ENCODE measurements around the gene FBXL2.
"Not testable (repeated sequence)": the region's sequence is repeated elsewhere in the genome, so short reads cannot be mapped to it uniquely, and the experiment has no call there.

Gene FBXL2

DNA sequence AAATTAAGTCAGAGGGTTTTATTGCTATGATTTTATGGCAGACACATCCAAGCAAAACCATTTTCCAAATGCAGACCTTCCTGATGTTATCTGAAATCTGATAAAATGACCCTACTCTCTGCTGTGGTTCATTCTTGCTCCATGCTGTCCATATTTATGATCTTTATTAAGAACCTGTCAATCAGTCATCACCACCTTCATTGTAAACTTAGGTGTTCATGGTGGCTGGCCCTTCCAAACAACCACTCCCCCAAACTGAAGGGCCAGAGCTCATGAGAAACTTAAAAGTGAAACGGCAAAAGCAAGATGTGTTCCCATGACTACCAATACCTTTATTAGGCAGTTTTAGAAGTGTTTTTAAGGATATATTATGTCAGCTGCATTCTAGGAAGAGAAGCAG lies 109.4 kb downstream of the FBXL2 start:
- no peak for DNase-seq (ENCODE audit: low read depth in 3 of 3)

DNA sequence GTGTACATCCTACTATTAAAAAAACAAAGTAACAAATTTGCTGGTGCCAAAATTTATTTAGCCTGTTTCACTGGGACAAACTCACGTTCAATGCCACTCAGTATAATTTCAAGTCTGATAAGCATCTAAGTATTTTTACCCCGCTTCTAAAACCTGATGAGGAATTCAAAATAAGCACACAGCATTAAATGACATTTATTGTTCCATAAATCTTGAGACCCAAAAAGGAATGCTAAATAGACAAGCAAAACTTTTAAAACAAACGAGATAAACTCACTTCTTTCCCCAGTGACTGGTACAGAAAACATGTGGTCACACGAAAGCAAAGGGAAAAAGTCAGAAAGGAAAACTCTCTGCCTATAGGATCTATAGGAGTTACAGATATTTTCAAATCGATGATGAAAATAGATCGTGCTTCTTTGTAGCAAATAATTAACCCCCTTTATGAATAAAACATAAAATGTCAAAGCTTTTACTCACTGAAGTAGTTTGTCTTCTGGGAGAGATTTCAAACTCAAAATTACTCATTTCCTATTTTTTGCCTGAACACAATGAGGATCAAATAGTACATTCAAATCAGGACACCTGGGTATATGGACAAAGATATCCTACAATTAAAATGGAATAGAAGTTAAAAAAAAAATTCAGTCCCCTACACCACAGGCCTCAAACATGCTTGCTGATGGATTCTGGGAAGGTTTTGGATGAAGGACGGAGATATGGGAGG lies 111.3 kb downstream of the FBXL2 start:
- DNase-seq (ENCODE audit: low read depth in 3 of 3): no peak

DNA sequence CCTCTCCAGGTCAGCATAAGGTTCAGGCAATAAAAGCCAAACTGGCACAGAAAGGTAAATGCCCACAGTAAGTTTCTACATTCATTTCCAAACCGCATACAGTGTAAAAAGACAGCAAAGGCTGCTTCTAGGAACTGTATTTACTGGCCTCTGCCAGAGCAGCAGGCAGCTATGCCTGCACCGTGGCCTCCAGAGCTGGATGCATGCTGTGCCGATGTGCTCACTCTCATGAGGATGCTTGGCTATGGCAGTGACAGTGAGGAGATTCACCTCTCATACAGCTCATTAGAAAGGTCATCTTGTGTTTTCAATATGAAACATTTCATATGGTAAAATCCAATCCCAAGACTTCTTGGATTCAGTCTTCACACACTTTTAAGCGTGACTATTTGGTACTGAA lies 112.7 kb downstream of the FBXL2 start:
- DNase-seq (ENCODE audit: low read depth in 3 of 3): no peak

DNA sequence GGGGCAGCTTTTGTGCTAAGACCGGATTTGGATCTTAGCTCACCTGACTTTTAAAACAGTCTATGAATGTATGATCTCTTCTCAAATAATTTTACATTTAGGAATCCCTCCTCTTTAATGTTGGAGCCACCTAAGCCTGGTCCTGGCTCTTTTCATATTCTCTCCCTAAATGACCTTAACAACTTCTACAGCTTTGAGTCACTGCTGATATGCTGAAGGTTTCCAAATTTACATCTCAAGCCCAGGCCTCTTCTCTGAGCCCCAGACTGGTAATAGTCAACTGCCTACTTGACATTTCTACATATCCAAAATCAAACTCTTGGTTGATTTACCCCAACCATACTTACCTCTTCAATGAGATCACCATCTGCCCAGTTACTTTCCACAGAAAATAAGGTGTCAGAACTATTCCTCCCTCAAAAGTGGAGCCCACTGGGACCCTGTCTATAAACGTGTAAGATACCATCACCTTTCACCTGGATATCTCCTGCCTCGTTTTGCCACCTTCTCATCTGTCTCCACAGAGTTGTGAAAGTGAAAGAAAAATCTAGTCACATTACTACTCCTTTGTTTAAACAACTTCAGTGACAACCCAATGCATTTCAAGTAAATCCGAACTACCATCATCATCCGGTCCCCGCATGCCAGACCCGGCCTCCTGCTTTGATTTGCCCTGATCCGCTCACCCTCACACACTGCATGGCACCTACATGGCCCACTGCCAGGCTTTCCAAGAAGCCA lies 114.2 kb downstream of the FBXL2 start:
- no peak for DNase-seq (ENCODE audit: low read depth in 3 of 3)

GRCh38 chr3:33392144-33392543 lies 114.9 kb downstream of the FBXL2 start:
- DNase-seq (ENCODE audit: low read depth in 3 of 3): no peak

DNA sequence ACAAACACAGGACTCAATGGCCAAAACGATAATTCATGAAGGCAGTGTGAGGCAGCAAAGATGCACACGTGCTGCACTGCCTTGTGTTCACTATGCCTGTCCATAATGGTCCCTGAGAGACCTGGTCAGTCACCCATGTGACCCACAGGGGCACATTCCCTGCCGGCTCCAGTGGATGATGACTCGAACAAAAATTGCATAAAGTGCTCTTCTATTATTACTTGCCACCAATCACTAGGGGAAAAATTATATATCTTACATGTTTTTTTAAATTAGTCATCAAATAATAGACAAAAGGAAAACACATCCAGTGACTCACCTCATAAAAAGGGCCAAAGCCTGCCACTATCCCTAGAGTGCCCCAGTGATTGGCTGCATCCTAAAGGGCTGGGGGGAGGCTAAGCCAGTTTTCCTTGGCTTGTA lies 115.5 kb downstream of the FBXL2 start:
- DNase-seq (ENCODE audit: low read depth in 3 of 3): no peak

- no peak for DNase-seq (ENCODE audit: low read depth in 3 of 3)
Observed at GRCh38 chr3:33394403-33395054, 117.3 kb downstream of the FBXL2 start.

- no peak for DNase-seq (ENCODE audit: low read depth in 3 of 3)
Observed at GRCh38 chr3:33395900-33396299, 118.7 kb downstream of the FBXL2 start.

GRCh38 chr3:33398410-33398809 lies 121.2 kb downstream of the FBXL2 start:
- DNase-seq (ENCODE audit: low read depth in 3 of 3): no peak

DNA sequence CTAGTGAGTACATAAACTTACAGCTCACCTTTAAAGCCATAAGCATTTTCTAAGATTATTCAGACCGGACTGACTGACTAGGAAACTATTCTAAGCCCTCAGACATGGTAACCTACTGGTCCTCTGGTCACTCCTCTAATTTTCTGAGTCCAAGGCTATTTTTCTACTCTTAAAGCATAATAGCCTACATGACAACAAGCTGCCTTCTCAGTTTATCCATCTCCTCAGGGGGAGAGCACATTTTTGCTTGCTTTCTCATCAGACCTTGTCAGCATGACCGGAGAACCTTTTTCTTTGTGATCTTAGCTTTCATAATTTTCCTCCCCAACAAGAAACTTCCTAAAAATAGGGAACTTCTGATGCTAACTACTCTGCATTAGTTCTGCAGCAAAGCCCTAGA lies 124.5 kb downstream of the FBXL2 start:
- no peak for DNase-seq (ENCODE audit: low read depth in 3 of 3)

DNA sequence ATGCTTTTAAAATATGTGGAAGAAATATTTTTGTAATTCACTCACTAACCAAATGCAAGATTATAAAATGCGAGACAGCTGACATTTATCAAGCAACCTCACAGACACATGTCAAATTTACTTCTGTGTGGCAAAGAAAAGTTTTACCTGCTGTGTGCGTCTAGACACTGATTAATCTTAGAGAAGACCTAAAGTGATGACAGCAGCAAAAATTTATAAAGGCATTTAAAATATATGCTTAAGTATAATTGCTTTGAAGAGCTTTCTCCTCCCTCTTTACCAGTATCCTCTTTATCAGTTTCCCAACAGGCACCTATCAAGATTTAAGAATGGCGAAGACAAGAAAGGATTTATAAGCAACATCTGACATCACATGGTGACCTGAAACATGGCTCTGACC lies 125.7 kb downstream of the FBXL2 start:
- no peak for DNase-seq (ENCODE audit: low read depth in 3 of 3)

DNA sequence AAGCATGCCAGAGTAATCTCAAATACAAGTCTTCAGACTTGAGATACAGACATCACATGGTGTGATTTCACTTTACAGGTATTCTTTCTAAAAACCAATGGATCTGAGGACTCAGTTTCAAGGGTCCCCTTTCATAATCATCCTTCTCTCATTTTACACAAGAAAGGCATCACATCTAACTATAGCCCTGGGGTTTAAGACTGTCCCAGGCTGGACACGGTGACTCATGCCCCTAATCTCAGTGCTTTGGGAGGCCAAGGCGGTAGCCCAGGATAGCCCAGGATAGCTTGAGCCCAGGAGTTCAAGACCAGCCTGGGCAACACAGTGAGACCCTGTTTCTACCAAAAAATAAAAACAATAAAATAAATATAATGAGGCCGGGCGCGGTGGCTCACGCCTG lies 126.5 kb downstream of the FBXL2 start:
- no peak for DNase-seq (ENCODE audit: low read depth in 3 of 3)

GRCh38 chr3:33410816-33411215 lies 133.6 kb downstream of the FBXL2 start:
- DNase-seq (ENCODE audit: low read depth in 3 of 3): not testable (repeated sequence)

- no peak for DNase-seq (ENCODE audit: low read depth in 3 of 3)
Observed at GRCh38 chr3:33417066-33417673, 139.9 kb downstream of the FBXL2 start.

DNA sequence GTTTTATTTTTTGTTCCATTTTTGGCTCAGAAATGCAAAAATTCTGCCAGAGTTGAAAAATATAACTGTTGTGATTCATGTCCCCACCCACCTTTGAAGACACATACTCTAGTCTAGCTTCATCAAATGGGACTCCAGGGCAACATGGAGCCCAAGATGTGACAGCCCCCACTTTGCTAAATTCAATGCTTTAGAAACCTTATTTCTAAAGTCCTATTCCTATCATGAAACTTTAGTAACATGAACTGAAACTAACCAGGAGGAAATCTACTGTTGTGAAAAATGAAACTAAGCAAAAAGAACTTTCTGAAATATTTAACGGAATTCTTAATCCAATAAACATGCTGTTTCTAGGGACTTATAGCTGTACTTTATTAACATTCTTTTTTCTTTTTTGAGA lies 142.7 kb downstream of the FBXL2 start:
- DNase-seq (ENCODE audit: low read depth in 3 of 3): no peak

DNA sequence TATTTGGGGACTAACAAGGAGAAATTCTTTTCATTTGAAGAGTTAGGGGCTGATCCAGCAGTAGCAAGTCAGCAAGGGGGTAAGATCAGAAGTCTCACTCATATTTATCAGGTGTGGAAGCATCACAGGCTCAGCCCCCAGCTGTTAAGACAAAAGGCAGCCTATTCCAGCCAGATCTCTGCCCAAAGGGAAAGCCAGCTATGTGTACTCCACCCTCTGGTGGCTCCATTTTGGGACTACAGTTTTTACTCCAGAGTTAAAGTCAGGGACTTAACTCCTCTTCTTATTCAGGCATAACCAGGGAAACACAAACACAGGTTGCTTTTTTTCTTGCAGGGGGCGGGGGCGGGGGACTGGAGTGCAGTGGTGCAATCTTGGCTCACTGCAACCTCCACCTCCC lies 143.7 kb downstream of the FBXL2 start:
- DNase-seq (ENCODE audit: low read depth in 3 of 3): no peak

DNA sequence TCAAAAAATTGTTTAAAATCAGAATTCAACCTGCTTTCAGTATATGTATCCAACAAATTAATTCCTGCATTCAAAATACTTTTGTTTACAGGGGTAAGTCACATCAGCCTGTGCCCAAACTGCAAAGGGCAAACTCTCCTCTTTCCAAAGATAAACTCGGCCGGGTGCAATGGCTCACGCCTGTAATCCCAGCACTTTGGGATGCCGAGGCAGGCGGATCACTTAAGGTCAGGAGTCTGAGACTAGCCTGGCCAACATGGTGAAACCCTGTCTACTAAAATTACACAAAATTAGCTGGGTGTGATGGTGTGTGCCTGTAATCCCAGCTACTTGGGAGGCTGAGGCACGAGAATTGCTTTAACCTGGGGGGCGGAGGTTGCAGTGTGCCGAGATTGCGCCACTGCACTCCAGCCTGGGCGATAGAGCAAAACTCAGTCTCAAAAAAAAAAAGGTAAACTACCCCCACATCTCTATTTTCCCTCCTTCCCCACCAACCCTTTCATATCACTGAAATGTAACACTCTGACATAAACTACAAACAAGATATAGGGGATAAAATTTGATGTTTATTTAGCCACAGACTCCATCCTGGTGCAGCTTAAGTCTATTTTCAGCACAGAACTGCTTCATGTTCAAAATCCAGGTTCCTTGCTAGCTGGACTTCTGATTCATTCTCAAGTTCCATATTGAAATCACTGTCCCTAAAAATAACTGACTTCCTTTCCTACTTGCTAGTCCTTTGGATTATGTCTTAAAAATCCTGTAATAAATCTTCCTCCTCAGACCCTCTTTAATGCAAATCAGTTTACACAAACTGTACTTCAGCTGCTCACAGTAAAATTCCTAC lies 147.6 kb downstream of the FBXL2 start:
- DNase-seq (ENCODE audit: low read depth in 3 of 3): no peak

GRCh38 chr3:33425453-33425852 lies 148.2 kb downstream of the FBXL2 start:
- DNase-seq (ENCODE audit: low read depth in 3 of 3): no peak

DNA sequence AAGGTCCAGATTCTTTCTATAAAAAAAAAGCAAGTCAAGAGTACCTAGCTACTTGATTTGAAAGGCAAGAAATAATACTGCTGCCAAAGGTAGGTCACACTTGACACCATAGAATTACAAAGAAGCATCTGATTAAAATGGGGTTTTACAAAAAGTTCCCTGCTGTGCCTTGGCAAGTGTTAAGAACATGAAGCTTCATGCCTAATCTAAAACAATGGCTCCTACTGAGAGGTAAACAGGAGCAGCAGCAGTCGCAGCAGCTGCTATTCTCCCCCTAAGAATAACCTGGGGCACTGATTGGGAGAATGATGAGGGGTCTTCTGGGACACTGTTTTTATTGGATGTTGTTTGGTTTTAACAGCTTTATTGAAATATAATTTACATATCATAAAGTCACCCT lies 148.8 kb downstream of the FBXL2 start:
- no peak for DNase-seq (ENCODE audit: low read depth in 3 of 3)

- no peak for DNase-seq (ENCODE audit: low read depth in 3 of 3)
Observed at GRCh38 chr3:33426630-33427317, 149.5 kb downstream of the FBXL2 start.

GRCh38 chr3:33428734-33429133 lies 151.5 kb downstream of the FBXL2 start:
- DNase-seq (ENCODE audit: low read depth in 3 of 3): no peak

All from stimulated activated CD4-positive, alpha-beta T cell treated with anti-CD3 and anti-CD28 coated beads, TNF-alpha, amount 100 ng/mL, for 4 hours (primary cell).